Measurements from ENCODE around the gene TOB1.

TOB1 gene

DNA sequence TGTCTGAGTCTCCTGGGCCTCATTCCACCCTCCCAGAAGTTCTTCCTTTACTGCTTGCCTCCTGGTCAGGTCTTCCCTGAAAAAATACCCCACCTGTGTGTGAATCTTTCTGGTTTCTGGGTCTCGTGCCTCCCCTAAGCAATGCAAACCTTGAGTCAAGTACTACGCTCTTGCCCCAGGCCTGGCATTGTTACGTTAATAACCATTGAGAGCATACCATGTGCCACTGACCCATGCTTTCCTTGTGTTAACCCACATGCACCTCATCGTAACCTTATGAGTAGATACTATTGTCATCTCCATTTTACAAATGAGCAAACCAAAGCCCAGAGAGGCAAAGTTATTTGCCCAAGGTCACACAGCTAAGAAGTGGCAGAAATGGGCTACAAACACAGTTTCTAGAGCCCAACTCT lies 25.4 kb upstream of the TOB1 start:
- TF ChIP-seq EP300 (IDR thresholded peaks at IDR 0.05; ENCODE audit: borderline replicate concordance), result no peak
- no peak for TF ChIP-seq ZBTB7A (IDR thresholded peaks at IDR 0.05; ENCODE audit: low read depth)
- no peak for TF ChIP-seq YY1 (IDR thresholded peaks at IDR 0.05; ENCODE audit: low read depth)
- TF ChIP-seq, protein P1, sequence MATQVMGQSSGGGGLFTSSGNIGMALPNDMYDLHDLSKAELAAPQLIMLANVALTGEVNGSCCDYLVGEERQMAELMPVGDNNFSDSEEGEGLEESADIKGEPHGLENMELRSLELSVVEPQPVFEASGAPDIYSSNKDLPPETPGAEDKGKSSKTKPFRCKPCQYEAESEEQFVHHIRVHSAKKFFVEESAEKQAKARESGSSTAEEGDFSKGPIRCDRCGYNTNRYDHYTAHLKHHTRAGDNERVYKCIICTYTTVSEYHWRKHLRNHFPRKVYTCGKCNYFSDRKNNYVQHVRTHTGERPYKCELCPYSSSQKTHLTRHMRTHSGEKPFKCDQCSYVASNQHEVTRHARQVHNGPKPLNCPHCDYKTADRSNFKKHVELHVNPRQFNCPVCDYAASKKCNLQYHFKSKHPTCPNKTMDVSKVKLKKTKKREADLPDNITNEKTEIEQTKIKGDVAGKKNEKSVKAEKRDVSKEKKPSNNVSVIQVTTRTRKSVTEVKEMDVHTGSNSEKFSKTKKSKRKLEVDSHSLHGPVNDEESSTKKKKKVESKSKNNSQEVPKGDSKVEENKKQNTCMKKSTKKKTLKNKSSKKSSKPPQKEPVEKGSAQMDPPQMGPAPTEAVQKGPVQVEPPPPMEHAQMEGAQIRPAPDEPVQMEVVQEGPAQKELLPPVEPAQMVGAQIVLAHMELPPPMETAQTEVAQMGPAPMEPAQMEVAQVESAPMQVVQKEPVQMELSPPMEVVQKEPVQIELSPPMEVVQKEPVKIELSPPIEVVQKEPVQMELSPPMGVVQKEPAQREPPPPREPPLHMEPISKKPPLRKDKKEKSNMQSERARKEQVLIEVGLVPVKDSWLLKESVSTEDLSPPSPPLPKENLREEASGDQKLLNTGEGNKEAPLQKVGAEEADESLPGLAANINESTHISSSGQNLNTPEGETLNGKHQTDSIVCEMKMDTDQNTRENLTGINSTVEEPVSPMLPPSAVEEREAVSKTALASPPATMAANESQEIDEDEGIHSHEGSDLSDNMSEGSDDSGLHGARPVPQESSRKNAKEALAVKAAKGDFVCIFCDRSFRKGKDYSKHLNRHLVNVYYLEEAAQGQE (IDR thresholded peaks at IDR 0.05; ENCODE audit: low read depth), result no peak
- no peak for TF ChIP-seq TEAD4 (IDR thresholded peaks at IDR 0.05)
- TF ChIP-seq TCF12 (IDR thresholded peaks at IDR 0.05; ENCODE audit: low read depth), result no peak
- no peak for TF ChIP-seq FOXM1 (IDR thresholded peaks at IDR 0.05; ENCODE audit: borderline replicate concordance, low read depth)
- TF ChIP-seq, protein P2, sequence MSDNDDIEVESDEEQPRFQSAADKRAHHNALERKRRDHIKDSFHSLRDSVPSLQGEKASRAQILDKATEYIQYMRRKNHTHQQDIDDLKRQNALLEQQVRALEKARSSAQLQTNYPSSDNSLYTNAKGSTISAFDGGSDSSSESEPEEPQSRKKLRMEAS (IDR thresholded peaks at IDR 0.05), result no peak
- TF ChIP-seq, protein P3, sequence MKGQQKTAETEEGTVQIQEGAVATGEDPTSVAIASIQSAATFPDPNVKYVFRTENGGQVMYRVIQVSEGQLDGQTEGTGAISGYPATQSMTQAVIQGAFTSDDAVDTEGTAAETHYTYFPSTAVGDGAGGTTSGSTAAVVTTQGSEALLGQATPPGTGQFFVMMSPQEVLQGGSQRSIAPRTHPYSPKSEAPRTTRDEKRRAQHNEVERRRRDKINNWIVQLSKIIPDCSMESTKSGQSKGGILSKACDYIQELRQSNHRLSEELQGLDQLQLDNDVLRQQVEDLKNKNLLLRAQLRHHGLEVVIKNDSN (IDR thresholded peaks at IDR 0.05), result no peak
- no peak for TF ChIP-seq NFIC (IDR thresholded peaks at IDR 0.05)
- TF ChIP-seq CEBPB (IDR thresholded peaks at IDR 0.05), result no peak

DNA sequence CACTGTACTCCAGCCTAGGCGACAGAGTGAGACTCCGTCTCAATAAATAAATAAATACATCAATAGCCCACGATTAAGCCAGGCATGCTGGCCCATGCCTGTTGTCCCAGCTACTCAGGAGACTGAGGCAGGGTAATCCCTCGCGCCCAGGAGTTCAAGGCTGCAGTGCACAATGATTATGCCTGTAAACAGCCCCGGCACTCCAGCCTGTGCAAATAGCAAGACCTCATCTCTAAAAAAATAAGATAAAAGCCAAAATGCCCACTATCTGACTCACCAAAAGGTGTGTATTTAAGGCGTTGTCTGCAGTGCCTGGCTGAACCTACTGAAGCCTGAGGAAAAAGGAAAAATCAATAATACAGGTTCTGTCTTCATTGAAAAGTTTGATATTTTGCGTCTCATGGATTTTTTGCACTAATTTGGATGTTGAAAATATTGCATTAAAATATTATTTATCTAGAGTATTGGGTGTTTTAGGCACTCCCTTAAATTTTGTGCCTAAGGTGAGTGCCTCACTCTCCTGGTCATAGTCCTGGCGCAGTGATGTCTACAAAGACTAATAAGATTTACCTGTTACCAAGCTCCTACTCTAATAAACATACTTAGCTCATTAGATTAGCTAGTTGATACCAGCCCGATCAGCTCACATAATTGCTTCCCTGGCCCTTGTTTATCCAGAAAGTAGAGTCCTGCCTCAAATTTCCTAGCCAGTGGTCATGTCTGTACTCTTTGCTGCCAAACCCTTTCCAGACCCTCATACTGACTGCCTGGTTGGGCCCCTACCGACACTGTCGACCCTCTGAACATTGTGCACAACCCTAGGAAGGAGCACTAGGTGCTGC lies 24.7 kb upstream of the TOB1 start:
- TF ChIP-seq TAF1 (IDR thresholded peaks at IDR 0.05; ENCODE audit: low read depth) (no peak), CEBPB (IDR thresholded peaks at IDR 0.05) (no peak), YY1 (IDR thresholded peaks at IDR 0.05; ENCODE audit: low read depth) (no peak), CREB1 (IDR thresholded peaks at IDR 0.05; ENCODE audit: low read depth) (no peak)

DNA sequence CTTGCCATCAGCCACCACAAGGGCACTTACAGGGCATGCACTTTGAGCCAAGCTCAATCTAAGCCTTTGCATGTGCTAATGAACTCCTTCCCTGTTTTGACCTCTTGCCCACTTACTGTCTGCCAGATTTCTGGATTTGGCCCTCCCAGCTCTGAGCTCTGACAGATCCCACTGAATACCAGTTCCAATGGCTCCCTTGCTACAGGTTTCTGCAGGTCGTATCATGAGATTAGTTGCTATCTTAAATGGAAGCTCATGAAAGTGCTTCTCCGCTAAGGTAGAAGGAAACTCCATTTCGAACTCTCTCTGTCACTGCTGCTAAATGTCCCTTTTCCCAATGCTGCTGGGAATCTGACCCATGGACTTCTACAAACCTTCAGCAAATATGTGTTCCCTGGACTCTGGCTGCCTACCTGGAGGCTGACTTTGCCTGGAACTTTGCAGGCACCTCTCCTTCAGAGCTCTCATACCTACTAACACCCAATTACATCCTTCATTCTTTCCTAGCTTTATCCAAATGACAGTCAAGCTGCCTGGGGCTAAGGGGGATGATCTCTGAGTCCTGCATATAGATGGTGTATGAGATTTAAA lies 23.5 kb upstream of the TOB1 start:
- TF ChIP-seq CEBPB (IDR thresholded peaks at IDR 0.05) (no peak), CREB1 (IDR thresholded peaks at IDR 0.05; ENCODE audit: low read depth) (no peak), RAD21 (IDR thresholded peaks at IDR 0.05; ENCODE audit: low read depth) (no peak), TCF12 (IDR thresholded peaks at IDR 0.05; ENCODE audit: low read depth) (no peak), EGR1 (IDR thresholded peaks at IDR 0.05) (no peak)

DNA sequence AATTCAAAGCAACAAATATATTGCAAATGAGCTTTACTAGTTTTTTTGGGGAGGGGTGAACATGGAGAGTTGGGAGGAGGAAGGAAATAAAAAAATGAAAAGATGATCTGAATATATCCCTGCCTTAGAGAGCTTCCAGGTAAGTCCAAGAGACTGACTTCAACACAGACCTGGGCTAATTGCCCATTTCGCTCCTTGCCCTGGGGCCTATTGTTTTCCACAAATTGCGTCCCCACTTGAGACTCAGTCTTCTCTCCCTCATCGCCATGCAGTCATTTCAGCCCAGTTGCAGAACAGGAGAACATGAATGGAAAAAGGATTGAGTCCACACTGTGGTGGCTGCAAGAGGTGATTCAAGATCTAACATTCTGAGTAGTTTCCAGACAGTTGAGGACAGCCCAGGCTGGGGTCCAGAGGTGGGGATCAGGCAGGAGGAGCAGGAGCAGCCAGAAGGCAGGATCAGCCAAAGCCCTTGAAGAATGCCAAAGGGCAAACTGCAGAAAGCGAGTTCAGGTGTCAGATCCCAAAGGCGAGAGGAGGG lies 21.6 kb upstream of the TOB1 start:
- TF ChIP-seq EP300 (IDR thresholded peaks at IDR 0.05; ENCODE audit: borderline replicate concordance), result no peak
- no peak for TF ChIP-seq CREB1 (IDR thresholded peaks at IDR 0.05; ENCODE audit: low read depth)
- TF ChIP-seq TAF1 (IDR thresholded peaks at IDR 0.05; ENCODE audit: low read depth), result no peak
- TF ChIP-seq, protein P1 (IDR thresholded peaks at IDR 0.05; ENCODE audit: low read depth), result no peak
- TF ChIP-seq, protein P2 (IDR thresholded peaks at IDR 0.05), result no peak
- no peak for TF ChIP-seq RAD21 (IDR thresholded peaks at IDR 0.05; ENCODE audit: low read depth)
- no peak for TF ChIP-seq EGR1 (IDR thresholded peaks at IDR 0.05)

DNA sequence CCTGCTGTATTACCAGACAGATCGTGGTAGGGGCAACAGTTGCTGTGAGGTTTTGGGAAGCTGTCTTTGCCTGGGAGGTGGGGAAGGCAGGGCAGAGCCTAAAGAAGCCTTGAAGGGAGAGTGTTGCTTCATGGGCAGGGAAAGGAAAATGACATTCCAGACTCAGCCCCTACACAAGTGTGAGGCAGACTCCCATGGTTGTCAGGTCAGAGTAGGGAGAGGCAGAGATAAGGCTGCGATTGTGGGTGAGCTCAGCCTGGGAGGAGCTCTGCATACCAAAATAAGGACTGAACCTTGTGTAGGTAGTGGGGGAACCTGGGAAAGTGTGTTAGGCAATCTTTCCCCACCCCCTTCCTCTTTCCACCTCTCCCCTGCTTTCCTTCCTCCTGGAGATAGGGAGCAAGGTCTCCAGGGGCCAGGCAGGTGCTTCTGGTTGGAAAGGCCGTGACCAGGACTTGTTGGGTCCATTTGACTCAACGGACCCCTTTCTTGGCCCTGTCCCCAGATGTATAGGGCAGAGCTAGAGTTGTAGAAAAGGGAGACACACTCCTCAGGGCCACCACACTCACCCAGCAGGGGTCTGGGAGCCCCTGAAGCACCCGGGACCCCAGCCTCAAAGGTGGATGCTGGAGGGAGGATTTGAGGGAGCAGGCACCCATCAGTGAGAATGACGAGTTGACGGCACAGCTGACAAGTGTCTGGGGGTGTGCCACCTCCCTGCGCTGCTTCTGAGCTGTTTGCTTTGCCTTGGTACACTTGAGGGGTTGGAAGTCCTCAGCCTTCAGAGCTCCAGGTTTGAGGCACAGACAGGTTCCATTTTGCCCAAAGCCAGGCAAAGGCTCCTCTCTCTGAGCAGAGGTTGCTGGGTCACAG lies 18.5 kb upstream of the TOB1 start:
- TF ChIP-seq, protein P1 (IDR thresholded peaks at IDR 0.05; ENCODE audit: low read depth), result no peak
- TF ChIP-seq CEBPB (IDR thresholded peaks at IDR 0.05) (peak; percentile 60), NFIC (IDR thresholded peaks at IDR 0.05) (no peak), TEAD4 (IDR thresholded peaks at IDR 0.05) (no peak), TCF12 (IDR thresholded peaks at IDR 0.05; ENCODE audit: low read depth) (no peak), EGR1 (IDR thresholded peaks at IDR 0.05) (no peak)

Data from Ishikawa (cell line).